ENCODE measurements around the gene CCDC192. TPM values are rescaled to one million over a fixed set of nuclear protein-coding genes. Genes with fewer than 3 reads are reported as not detected.
A peak's percentile ranks its signal among the peaks of the same experiment; 100 is the strongest.

The CCDC192 gene
- polyA plus RNA-seq, 4 donors: 0.73 to 1.5 (median 0.78) TPM

DNA sequence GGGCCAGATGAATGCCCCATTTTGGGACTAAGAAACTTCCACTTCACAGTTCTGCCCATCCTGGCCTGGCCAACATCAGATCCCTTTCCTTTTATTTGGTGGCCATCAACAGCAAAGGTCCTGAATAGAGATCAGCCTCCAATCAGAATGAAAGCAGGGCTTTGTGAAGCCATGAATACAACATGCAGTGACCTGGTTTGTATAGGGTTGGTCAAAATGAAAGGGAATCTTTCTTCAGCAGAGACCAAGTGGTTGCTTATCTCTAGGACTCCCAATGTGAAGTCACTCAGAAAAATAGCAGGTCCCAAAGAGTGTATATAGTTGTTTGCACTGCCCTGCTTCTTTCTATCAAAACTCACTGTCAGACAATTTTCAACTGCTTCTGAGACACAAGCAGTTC lies 266.5 kb downstream of the CCDC192 start:
- DNase-seq (ENCODE audit: low read depth in 4 of 4, low spot score in 3 of 4): no peak

GRCh38 chr5:127970081-127970480 lies 266.9 kb downstream of the CCDC192 start:
- no peak for DNase-seq (ENCODE audit: low read depth in 4 of 4, low spot score in 3 of 4)

- DNase-seq (ENCODE audit: low read depth in 4 of 4, low spot score in 3 of 4): no peak
Measured at GRCh38 chr5:127970854-127971425, 267.7 kb downstream of the CCDC192 start.

- no peak for DNase-seq (ENCODE audit: low read depth in 4 of 4, low spot score in 3 of 4)
Measured at GRCh38 chr5:127975961-127976360, 272.8 kb downstream of the CCDC192 start.

DNA sequence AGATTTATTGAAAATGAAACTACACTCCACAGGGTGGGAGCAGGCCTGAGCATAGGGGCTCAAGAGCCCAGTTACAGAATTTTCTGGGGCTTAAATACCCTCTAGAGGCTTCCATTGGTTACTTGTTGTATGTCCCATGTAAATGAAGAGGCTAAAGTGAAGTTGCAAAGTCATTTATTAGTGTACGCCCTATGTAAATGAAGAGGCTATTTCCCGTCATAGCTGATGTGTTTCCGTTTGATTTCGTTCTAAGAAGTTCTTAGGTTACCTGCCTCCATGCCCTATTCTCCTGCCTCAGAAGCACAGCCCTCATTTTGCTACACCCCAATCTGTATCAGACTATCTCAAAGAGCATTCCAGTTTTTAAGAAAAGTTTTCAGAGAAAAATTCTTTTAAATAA lies 273.3 kb downstream of the CCDC192 start:
- no peak for DNase-seq (ENCODE audit: low read depth in 4 of 4, low spot score in 3 of 4)

GRCh38 chr5:127976991-127977717 lies 274.0 kb downstream of the CCDC192 start:
- DNase-seq (ENCODE audit: low read depth in 4 of 4, low spot score in 3 of 4): no peak

DNA sequence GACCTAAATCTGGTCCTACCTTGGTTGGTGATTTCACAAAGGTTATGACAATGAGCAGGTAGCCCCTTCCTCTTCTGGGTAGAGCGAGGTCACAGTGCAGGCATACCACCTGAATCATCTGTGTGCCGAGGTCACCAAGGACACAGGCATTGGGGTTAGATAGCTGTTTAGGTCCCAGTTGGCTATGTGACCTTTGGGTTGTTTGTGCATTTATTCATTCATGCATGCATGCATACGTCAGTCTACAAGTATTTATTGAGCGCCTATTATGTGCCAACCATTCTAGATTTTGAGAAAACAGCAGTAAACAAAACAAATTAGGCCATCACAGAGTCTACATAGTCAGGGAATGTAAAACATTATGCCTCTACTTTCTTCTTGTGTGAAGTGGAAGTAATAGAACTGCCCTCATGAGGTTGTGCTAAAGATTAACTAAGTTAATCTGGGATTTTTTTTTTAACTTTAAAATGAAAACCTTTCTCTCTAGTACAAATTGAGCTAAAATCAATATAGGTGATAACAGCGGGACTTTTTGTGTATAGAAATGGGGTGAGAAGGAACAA lies 275.6 kb downstream of the CCDC192 start:
- no peak for DNase-seq (ENCODE audit: low read depth in 4 of 4, low spot score in 3 of 4)

- no peak for DNase-seq (ENCODE audit: low read depth in 4 of 4, low spot score in 3 of 4)
Measured at GRCh38 chr5:127979475-127979874, 276.3 kb downstream of the CCDC192 start.

- DNase-seq (ENCODE audit: low read depth in 4 of 4, low spot score in 3 of 4): no peak
Measured at GRCh38 chr5:127980843-127981242, 277.7 kb downstream of the CCDC192 start.

GRCh38 chr5:127981498-127981897 lies 278.3 kb downstream of the CCDC192 start:
- DNase-seq (ENCODE audit: low read depth in 4 of 4, low spot score in 3 of 4): no peak

GRCh38 chr5:127985811-127986325 lies 282.7 kb downstream of the CCDC192 start:
- DNase-seq (ENCODE audit: low read depth in 4 of 4, low spot score in 3 of 4): no peak

GRCh38 chr5:127987354-127988145 lies 284.4 kb downstream of the CCDC192 start:
- DNase-seq (ENCODE audit: low read depth in 4 of 4, low spot score in 3 of 4): no peak

DNA sequence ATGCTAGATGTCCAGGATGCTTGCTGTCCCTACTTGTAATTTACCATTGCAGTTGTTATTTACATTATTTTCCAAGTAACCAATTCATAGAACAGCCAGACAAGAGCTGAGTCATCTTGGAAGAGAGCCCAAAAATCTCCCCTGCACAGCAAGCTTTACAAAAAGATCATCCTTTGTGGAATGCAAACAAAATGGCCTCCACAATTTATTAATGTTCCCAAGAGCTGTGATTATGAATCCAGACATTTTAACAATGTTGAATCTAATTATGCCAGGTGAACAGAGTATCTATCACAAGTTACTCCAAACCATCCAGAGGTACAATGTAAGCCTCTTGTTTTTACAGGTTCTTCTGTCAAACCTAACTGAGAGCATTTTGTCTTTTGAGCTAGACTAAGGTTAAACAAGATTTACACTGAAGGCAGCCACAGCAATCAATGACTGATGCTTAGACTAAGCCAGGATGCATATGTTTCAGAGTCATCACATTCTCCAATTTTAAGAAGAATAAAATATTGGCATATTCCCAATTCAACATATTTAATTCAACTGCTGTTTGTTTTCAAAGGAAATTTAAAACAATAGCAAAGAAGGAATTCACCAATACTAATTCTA lies 285.1 kb downstream of the CCDC192 start:
- DNase-seq (ENCODE audit: low read depth in 4 of 4, low spot score in 3 of 4): peak in 2 of 4 donors; percentile 3 to 14

Other genes starting within 250 kb of the CCDC192 start
- gene PRRC1, start 185.8 kb upstream of the CCDC192 start, polyA plus RNA-seq (ENCODE audit: insufficient read length in 4 of 4): 10 to 100 TPM; 78.4 to 93.4 (median 89.9) TPM
- gene CTXN3, start 54.3 kb upstream of the CCDC192 start, polyA plus RNA-seq (ENCODE audit: insufficient read length in 4 of 4): not detected